DOHH2 (cell line): Measurements from ENCODE around the gene LRCH1.

Source experiments
- H3F3A ChIP-seq: fragments of 200-600 bp; sonication (generic), shearing (Covaris generic); 2 replicates; pipeline ENCODE4 v1.6.0; 2016; ENCODE audit warnings: antibody characterized with exemption, mild to moderate bottlenecking; ENCODE audit not compliant: control insufficient read depth, insufficient read depth
- H3K27ac ChIP-seq: fragments of 200-600 bp; sonication (generic); 2 replicates; pipeline ENCODE4 v1.5.1; 2014; ENCODE audit warnings: low read depth, mild to moderate bottlenecking, low read length, moderate library complexity
- H3K27me3 ChIP-seq: fragments of 200-600 bp; sonication (generic); 2 replicates; pipeline ENCODE4 v1.6.1; 2014; ENCODE audit warnings: mild to moderate bottlenecking, low read length, mixed read lengths; ENCODE audit not compliant: control insufficient read depth
- H3K36me3 ChIP-seq: fragments of 200-600 bp; sonication (generic); 2 replicates; pipeline ENCODE4 v1.6.1; 2014; ENCODE audit warnings: mild to moderate bottlenecking, low read length, moderate library complexity, mixed read lengths; ENCODE audit not compliant: control insufficient read depth
- H3K4me1 ChIP-seq: fragments of 200-600 bp; sonication (generic); 2 replicates; pipeline ENCODE4 v1.6.1; 2014; ENCODE audit warnings: mild to moderate bottlenecking, low read length, mixed read lengths; ENCODE audit not compliant: control insufficient read depth
- H3K4me2 ChIP-seq: fragments of 200-600 bp; sonication (generic); 2 replicates; pipeline ENCODE4 v1.6.0; 2014; ENCODE audit warnings: mild to moderate bottlenecking, low read length, moderate library complexity
- H3K4me3 ChIP-seq: fragments of 200-600 bp; sonication (generic); 2 replicates; pipeline ENCODE4 v1.5.1; 2014; ENCODE audit warnings: mild to moderate bottlenecking, low read length, mixed read lengths
- H3K79me2 ChIP-seq: fragments of 200-600 bp; sonication (generic); 2 replicates; pipeline ENCODE4 v1.6.1; 2014; ENCODE audit warnings: mild to moderate bottlenecking, low read length, mixed read lengths; ENCODE audit not compliant: control insufficient read depth
- H3K9me2 ChIP-seq: fragments of 200-600 bp; sonication (generic); replicated peaks from 2 replicates; pipeline ENCODE4 v1.6.1; 2014; ENCODE audit warnings: mild to moderate bottlenecking, low read length, mixed read lengths; ENCODE audit not compliant: control insufficient read depth
- H3K9me3 ChIP-seq: fragments of 200-600 bp; sonication (generic); 2 replicates; pipeline ENCODE4 v1.6.1; 2014; ENCODE audit warnings: antibody characterized with exemption, low read length, mixed read lengths; ENCODE audit not compliant: control insufficient read depth, insufficient read depth
- H4K20me1 ChIP-seq: fragments of 200-600 bp; sonication (generic); 2 replicates; pipeline ENCODE4 v1.6.0; 2014; ENCODE audit warnings: low read depth, mild to moderate bottlenecking, antibody characterized with exemption, low read length, moderate library complexity; ENCODE audit not compliant: control insufficient read depth, insufficient read depth
- EZH2phosphoT487 ChIP-seq: fragments of 200-600 bp; sonication (generic); IDR thresholded peaks from 2 replicates; pipeline ENCODE4 v1.6.1; 2017; ENCODE audit warnings: borderline replicate concordance, mild to moderate bottlenecking, antibody characterized with exemption, low read length, moderate library complexity, mixed read lengths
- TF ChIP-seq, protein P1 (sequence below): fragments of 200-600 bp; sonication (generic); IDR thresholded peaks from one replicate; pipeline ENCODE4 v1.5.1; 2014; ENCODE audit warnings: antibody characterized with exemption, mild to moderate bottlenecking, low read depth, low read length; ENCODE audit not compliant: poor library complexity, severe bottlenecking

LRCH1 gene

DNA sequence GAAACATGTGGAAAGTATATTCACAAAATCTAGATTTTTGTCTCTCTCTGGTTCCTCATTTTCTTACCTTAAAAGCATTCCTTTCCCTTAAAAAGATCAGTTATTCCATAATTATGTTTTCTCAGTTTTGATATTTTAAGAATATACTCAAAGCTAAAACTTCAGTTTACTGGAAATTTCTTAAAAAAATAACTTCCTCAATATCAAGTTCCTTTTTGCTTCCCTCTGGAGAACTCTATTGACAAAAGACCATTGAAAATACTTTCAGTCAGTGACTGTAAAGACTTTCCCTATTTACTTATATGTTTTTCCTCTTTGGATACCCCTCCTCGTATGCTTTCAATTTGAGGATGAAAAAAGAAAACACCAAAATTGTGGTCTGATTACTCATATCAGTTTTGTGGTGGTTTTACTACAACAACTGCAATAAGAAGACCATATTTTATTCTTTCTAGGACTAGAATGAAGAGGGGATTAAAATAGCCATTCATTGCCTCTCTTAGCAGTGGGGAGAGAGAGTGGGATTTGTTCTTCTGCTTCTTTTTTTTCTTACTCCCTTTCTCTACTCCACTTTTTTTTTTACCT, 130.8 kb downstream of the LRCH1 start:
- no peak overlapping the region for H3K27ac ChIP-seq
- H3K9me2 ChIP-seq, result no peaks in the 10 kb centered on the region
- H3K27me3 ChIP-seq, result no peaks in the 10 kb centered on the region
- H3K79me2 ChIP-seq, result peaks cover 20% of the 10 kb centered on the region
- H3F3A ChIP-seq, result peaks cover 3% of the 10 kb centered on the region; the same call in 1 of the 2 replicates
- no peak overlapping the region for H3K4me2 ChIP-seq
- no peaks in the 10 kb centered on the region for H3K9me3 ChIP-seq
- peaks cover 25% of the 10 kb centered on the region for H3K4me1 ChIP-seq
- H3K4me3 ChIP-seq, result no peak overlapping the region
- no peak for TF ChIP-seq EZH2phosphoT487
- TF ChIP-seq, protein P1, sequence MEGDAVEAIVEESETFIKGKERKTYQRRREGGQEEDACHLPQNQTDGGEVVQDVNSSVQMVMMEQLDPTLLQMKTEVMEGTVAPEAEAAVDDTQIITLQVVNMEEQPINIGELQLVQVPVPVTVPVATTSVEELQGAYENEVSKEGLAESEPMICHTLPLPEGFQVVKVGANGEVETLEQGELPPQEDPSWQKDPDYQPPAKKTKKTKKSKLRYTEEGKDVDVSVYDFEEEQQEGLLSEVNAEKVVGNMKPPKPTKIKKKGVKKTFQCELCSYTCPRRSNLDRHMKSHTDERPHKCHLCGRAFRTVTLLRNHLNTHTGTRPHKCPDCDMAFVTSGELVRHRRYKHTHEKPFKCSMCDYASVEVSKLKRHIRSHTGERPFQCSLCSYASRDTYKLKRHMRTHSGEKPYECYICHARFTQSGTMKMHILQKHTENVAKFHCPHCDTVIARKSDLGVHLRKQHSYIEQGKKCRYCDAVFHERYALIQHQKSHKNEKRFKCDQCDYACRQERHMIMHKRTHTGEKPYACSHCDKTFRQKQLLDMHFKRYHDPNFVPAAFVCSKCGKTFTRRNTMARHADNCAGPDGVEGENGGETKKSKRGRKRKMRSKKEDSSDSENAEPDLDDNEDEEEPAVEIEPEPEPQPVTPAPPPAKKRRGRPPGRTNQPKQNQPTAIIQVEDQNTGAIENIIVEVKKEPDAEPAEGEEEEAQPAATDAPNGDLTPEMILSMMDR, result no peak
- H4K20me1 ChIP-seq, result no peaks in the 10 kb centered on the region
- peaks cover 17% of the 10 kb centered on the region for H3K36me3 ChIP-seq

DNA sequence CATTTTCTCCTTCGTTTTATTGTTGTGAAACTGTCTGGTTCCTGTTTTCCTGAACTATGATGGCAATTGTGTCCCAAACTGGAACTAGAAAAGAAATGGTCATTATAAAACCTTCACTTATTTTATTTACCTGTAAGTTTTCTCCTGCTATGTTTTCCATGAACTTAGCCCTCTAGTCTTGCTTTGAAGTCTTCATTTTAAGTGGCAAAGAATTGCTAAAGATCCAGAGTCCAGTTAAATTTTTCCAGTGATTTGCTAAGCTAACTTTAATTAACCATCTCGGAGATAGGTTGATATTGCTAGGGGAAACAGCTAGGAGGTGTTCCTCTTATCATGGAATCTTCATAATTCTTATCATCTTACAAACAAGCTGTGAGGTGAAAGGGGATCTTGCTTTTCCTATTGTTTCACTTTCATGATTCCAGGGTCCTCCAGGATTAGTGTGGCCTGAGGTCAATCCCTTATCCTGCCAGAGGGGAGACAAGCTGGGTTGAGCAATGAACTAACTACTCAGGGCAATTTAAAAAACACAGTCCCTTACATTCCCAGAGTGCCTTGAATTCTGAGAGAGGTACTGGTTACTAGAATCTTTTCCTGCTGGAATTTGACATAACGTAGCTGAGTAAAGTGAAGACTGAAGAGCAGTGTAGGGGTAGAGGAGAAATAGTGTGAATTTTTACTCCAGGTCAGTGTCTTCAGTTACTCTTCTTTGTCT, 131.5 kb downstream of the LRCH1 start:
- peaks cover 15% of the 10 kb centered on the region for H3K79me2 ChIP-seq
- peaks cover 17% of the 10 kb centered on the region for H3K36me3 ChIP-seq
- no peaks in the 10 kb centered on the region for H3F3A ChIP-seq
- no peaks in the 10 kb centered on the region for H3K27me3 ChIP-seq
- no peak overlapping the region for H3K4me2 ChIP-seq
- TF ChIP-seq, protein P1, result no peak
- H3K4me3 ChIP-seq, result no peak overlapping the region
- no peaks in the 10 kb centered on the region for H3K9me2 ChIP-seq
- no peaks in the 10 kb centered on the region for H3K9me3 ChIP-seq
- no peaks in the 10 kb centered on the region for H4K20me1 ChIP-seq
- H3K4me1 ChIP-seq, result peaks cover 18% of the 10 kb centered on the region
- H3K27ac ChIP-seq, result no peak overlapping the region

DNA sequence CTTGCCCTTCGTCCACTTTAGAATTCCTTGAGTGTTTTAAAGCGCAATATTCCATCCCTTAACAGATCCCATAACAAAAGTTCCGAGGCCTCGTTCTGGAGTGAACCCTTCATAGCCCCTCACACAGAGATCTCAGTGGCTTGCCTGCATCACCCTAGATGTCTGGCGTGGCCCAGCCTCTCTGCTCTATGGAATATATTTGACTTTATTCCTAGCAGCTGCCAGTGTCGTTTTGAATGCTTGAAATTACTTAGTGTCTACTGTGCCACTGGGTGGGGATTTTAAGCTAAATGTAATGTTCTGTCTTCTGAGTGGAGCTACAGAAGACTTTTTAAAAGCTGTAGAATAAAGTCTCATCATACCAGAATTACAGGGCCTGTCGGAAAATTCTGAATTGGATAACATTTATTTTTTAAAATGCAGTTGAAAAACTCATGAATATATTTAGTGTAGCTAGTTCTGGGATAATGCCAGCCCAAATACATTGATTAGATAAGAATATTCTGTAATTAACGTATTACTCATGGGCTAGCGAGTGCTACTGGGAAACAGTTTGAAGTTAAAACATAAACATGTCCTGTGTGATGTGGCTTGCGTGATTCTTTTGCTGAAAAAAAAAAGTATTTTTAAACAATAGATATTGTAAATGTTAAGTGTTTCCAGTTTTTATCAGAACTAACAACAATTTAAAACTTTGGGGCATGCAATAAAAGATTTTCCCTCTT, 132.2 kb downstream of the LRCH1 start:
- TF ChIP-seq, protein P1, result no peak
- TF ChIP-seq EZH2phosphoT487, result no peak
- no peak overlapping the region for H3K4me3 ChIP-seq
- no peaks in the 10 kb centered on the region for H3K27me3 ChIP-seq
- H3K9me2 ChIP-seq, result no peaks in the 10 kb centered on the region
- no peak overlapping the region for H3K4me2 ChIP-seq
- H3K9me3 ChIP-seq, result no peaks in the 10 kb centered on the region
- H3K27ac ChIP-seq, result no peak overlapping the region
- H3K4me1 ChIP-seq, result peaks cover 11% of the 10 kb centered on the region
- H3F3A ChIP-seq, result no peaks in the 10 kb centered on the region
- peaks cover 8% of the 10 kb centered on the region for H3K79me2 ChIP-seq
- H4K20me1 ChIP-seq, result no peaks in the 10 kb centered on the region
- peaks cover 16% of the 10 kb centered on the region for H3K36me3 ChIP-seq
